C4-2B (cell line): ENCODE data around the gene CAGE1.

ENCODE experiments used
- ZFX ChIP-seq: fragments of 450-650 bp; IDR thresholded peaks from 2 replicates; pipeline ENCODE4 v1.6.1; 2017
- TF ChIP-seq, protein P1 (sequence below): fragments of 450-650 bp; conservative IDR thresholded peaks from 2 replicates; pipeline ENCODE4 v1.5.1; 2017; ENCODE audit warnings: mild to moderate bottlenecking

DNA sequence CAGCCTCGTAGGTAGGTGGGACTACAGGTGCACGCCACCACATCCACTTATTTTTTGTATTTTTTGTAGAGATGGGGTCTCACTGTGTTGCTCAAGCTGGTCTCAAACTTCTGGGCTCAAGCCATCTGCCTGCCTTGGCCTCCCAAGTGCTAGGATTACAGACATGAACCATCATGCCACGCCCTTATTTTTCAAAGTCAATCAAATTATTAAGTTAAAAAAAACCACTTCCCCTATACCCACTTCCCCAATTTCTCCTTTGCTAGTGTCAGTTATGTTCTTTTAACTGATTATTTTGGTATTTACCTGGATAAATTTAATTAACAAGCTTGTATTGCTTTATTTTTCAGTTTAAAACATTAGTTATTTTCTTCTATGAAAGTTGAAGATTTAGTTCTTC lies 49.7 kb upstream of the CAGE1 start:
- TF ChIP-seq, protein P1, sequence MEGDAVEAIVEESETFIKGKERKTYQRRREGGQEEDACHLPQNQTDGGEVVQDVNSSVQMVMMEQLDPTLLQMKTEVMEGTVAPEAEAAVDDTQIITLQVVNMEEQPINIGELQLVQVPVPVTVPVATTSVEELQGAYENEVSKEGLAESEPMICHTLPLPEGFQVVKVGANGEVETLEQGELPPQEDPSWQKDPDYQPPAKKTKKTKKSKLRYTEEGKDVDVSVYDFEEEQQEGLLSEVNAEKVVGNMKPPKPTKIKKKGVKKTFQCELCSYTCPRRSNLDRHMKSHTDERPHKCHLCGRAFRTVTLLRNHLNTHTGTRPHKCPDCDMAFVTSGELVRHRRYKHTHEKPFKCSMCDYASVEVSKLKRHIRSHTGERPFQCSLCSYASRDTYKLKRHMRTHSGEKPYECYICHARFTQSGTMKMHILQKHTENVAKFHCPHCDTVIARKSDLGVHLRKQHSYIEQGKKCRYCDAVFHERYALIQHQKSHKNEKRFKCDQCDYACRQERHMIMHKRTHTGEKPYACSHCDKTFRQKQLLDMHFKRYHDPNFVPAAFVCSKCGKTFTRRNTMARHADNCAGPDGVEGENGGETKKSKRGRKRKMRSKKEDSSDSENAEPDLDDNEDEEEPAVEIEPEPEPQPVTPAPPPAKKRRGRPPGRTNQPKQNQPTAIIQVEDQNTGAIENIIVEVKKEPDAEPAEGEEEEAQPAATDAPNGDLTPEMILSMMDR: no peak
- no peak for TF ChIP-seq ZFX
